ENCODE measurements around the gene PDE4D.
"Not testable (repeated sequence)": the region's sequence is repeated elsewhere in the genome, so short reads cannot be mapped to it uniquely, and the experiment has no call there.

Gene PDE4D

GRCh38 chr5:59332236-59332973, 561.1 kb downstream of the PDE4D start:
- DNase-seq (ENCODE audit: low read depth, low spot score), result no peak

- no peak for DNase-seq (ENCODE audit: low read depth, low spot score)
Observed at GRCh38 chr5:59330680-59331079, 562.8 kb downstream of the PDE4D start.

- no peak for DNase-seq (ENCODE audit: low read depth, low spot score)
Observed at GRCh38 chr5:59328709-59329296, 564.7 kb downstream of the PDE4D start.

GRCh38 chr5:59327191-59327980, 566.1 kb downstream of the PDE4D start:
- DNase-seq (ENCODE audit: low read depth, low spot score), result no peak

GRCh38 chr5:59326596-59326995, 566.9 kb downstream of the PDE4D start:
- no peak for DNase-seq (ENCODE audit: low read depth, low spot score)

- DNase-seq (ENCODE audit: low read depth, low spot score), result no peak
Observed at GRCh38 chr5:59325070-59325469, 568.5 kb downstream of the PDE4D start.

- no peak for DNase-seq (ENCODE audit: low read depth, low spot score)
Observed at GRCh38 chr5:59322894-59323293, 570.6 kb downstream of the PDE4D start.

- DNase-seq (ENCODE audit: low read depth, low spot score), result no peak
Observed at GRCh38 chr5:59322058-59322457, 571.5 kb downstream of the PDE4D start.

- no peak for DNase-seq (ENCODE audit: low read depth, low spot score)
Observed at GRCh38 chr5:59321642-59322041, 571.9 kb downstream of the PDE4D start.

GRCh38 chr5:59320420-59320819, 573.1 kb downstream of the PDE4D start:
- no peak for DNase-seq (ENCODE audit: low read depth, low spot score)

- no peak for DNase-seq (ENCODE audit: low read depth, low spot score)
Observed at GRCh38 chr5:59319250-59319649, 574.3 kb downstream of the PDE4D start.

GRCh38 chr5:59317774-59318205, 575.7 kb downstream of the PDE4D start:
- no peak for DNase-seq (ENCODE audit: low read depth, low spot score)

GRCh38 chr5:59317023-59317773, 576.3 kb downstream of the PDE4D start:
- DNase-seq (ENCODE audit: low read depth, low spot score), result no peak

- no peak for DNase-seq (ENCODE audit: low read depth, low spot score)
Observed at GRCh38 chr5:59312223-59312622, 581.3 kb downstream of the PDE4D start.

- not testable (repeated sequence) for DNase-seq (ENCODE audit: low read depth, low spot score)
Observed at GRCh38 chr5:59308685-59309084, 584.8 kb downstream of the PDE4D start.

GRCh38 chr5:59303289-59303716, 590.2 kb downstream of the PDE4D start:
- DNase-seq (ENCODE audit: low read depth, low spot score), result not testable (repeated sequence)

GRCh38 chr5:59302509-59302908, 591.0 kb downstream of the PDE4D start:
- not testable (repeated sequence) for DNase-seq (ENCODE audit: low read depth, low spot score)

GRCh38 chr5:59301727-59302126, 591.8 kb downstream of the PDE4D start:
- DNase-seq (ENCODE audit: low read depth, low spot score), result no peak

- DNase-seq (ENCODE audit: low read depth, low spot score), result no peak
Observed at GRCh38 chr5:59300930-59301329, 592.6 kb downstream of the PDE4D start.

- no peak for DNase-seq (ENCODE audit: low read depth, low spot score)
Observed at GRCh38 chr5:59299006-59299405, 594.5 kb downstream of the PDE4D start.

GRCh38 chr5:59296317-59297264, 596.9 kb downstream of the PDE4D start:
- DNase-seq (ENCODE audit: low read depth, low spot score), result no peak
